ENCODE measurements around the gene VWA1.
"Not testable (repeated sequence)": the region's sequence is repeated elsewhere in the genome, so short reads cannot be mapped to it uniquely, and the experiment has no call there.

VWA1 gene

DNA sequence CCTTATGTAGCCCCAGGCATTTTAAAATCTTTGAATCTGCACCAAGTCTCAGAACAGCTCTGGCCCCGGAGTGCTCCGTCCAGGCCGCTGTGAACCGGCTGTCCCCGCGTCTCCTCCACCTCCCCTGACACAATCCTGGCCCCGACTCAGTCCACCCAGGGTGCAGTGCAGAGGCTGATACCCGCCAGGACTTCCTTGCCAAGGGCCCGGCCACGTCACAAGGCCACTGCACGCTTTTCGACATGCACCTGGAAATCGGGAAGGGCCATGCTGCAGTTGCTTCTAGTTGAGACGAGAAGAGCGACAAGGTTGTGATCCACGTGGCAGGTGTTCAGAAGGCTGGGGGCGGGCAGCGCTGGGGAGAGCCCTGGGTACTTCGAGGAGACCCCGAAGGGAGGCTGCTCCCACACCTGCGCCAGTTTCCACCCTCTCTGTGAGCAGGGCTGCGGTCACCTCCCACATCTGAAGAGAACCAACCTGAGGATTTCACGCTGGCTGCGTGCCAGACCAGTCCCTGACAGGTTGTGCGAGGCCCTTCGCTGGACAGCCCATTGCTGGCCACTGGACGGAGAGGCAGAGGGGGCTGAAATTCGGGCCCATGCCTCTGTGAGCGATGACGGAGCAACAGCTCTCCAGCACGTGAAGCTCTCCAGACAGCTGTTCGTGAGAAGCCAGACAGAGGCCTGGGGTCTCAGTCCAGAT, 6.7 kb downstream of the VWA1 start:
- no peaks in the 10 kb centered on the region for H3K9me3 ChIP-seq
- no peaks in the 10 kb centered on the region for H3K36me3 ChIP-seq
- no peaks in the 10 kb centered on the region for H3K4me1 ChIP-seq (ENCODE audit: control insufficient read depth in 1 of 2, insufficient read depth in 1 of 2, low read depth in 1 of 2, low read length in 1 of 2)
- peaks cover 22% of the 10 kb centered on the region for H3K27me3 ChIP-seq
- no peak overlapping the region for H3K4me3 ChIP-seq (ENCODE audit: low read depth in 1 of 2, low read length in 1 of 2)
- TF ChIP-seq, protein P1, sequence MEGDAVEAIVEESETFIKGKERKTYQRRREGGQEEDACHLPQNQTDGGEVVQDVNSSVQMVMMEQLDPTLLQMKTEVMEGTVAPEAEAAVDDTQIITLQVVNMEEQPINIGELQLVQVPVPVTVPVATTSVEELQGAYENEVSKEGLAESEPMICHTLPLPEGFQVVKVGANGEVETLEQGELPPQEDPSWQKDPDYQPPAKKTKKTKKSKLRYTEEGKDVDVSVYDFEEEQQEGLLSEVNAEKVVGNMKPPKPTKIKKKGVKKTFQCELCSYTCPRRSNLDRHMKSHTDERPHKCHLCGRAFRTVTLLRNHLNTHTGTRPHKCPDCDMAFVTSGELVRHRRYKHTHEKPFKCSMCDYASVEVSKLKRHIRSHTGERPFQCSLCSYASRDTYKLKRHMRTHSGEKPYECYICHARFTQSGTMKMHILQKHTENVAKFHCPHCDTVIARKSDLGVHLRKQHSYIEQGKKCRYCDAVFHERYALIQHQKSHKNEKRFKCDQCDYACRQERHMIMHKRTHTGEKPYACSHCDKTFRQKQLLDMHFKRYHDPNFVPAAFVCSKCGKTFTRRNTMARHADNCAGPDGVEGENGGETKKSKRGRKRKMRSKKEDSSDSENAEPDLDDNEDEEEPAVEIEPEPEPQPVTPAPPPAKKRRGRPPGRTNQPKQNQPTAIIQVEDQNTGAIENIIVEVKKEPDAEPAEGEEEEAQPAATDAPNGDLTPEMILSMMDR (IDR thresholded peaks at IDR 0.05) = no peak
- no peak overlapping the region for H3K27ac ChIP-seq

DNA sequence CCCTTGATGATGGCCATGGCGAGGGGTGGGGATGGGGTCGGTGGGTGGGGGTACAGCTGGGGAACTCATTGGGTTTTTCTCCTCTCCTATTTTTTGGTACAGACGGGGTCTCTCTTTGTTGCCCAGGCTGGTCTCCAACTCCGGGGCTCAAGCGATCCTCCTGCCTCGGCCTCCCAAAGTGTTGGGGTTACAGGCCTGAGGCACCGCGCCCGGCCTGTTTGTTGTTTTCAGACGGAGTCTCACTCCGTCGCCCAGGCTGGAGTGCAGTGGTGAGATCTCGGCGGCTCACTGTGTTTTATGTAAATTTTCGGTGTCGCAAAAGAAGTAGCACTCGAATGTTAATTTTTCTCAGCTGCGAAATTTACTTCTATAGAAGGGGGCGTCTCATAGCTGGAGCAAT, 11.1 kb downstream of the VWA1 start:
- H3K36me3 ChIP-seq; H3K9me3 ChIP-seq; H3K27me3 ChIP-seq; H3K4me3 ChIP-seq (ENCODE audit: low read depth in 1 of 2, low read length in 1 of 2); H3K4me1 ChIP-seq (ENCODE audit: control insufficient read depth in 1 of 2, insufficient read depth in 1 of 2, low read depth in 1 of 2, low read length in 1 of 2); H3K27ac ChIP-seq: not testable (repeated sequence)

DNA sequence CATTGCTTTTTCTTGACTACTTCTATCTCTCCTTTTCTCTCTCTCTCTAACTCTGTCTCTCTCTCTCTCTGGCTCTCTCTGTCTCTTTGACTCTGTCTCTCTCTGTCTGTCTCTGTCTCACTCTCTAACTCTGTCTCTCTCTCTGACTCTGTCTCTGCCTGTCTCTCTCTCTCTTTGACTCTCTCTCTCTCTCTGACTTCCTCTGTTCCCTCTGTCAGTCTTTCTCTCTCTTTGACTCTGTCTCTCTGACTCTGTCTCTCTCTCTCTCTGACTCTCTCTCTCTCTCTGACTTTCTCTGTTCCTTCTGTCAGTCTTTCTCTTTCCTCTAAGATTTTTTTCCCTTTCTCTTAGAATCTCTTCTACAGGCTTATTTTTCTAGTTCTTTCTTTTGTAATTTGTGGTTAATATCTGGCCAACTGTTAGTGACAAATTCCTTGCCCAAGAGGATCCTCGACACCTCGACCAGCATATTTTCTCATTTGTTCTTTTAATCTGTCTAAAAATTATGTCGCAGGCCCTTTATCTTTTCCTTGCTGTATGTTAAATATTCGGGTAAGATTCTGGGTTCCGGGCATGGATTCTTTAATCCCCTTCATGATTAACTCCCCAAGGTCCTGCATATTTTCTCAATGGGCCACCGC, 13.7 kb downstream of the VWA1 start, which contains the start of gene ATAD3C:
Gene ATAD3C, plus strand, starts transcription at position 591 of the 641 bp plus-strand sequence. CDS start 995 bp downstream, outside the sequence.
- TF ChIP-seq, protein P1 (IDR thresholded peaks at IDR 0.05) = no peak
- no peaks in the 10 kb centered on the region for H3K36me3 ChIP-seq
- no peaks in the 10 kb centered on the region for H3K27me3 ChIP-seq
- H3K4me1 ChIP-seq (ENCODE audit: control insufficient read depth in 1 of 2, insufficient read depth in 1 of 2, low read depth in 1 of 2, low read length in 1 of 2) = no peaks in the 10 kb centered on the region
- no peak within 1 kb of the TSS for H3K27ac ChIP-seq
- no peak within 1 kb of the TSS for H3K4me3 ChIP-seq (ENCODE audit: low read depth in 1 of 2, low read length in 1 of 2)
- H3K9me3 ChIP-seq = no peaks in the 10 kb centered on the region

DNA sequence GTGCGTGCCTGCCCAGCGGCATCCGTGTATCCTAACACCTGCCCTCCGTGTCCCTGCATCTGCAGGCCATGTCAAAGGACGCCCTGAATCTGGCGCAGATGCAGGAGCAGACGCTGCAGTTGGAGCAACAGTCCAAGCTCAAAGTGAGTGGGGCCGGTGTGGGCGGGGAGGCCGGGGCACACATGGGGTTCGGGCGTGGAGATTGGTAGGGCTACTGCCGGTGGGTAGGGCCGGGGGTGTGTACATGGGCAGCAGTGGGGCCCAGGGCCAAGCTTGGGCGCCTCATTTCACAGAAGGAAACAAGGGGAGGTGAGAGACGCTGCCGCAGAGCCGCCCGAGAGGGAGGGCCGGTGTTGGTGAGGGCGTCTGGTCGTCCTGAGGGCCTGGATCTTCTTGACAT, 15.1 kb downstream of the VWA1 start:
- not testable (repeated sequence) for H3K27me3 ChIP-seq; H3K9me3 ChIP-seq; H3K4me1 ChIP-seq (ENCODE audit: control insufficient read depth in 1 of 2, insufficient read depth in 1 of 2, low read depth in 1 of 2, low read length in 1 of 2); H3K4me3 ChIP-seq (ENCODE audit: low read depth in 1 of 2, low read length in 1 of 2); H3K36me3 ChIP-seq; H3K27ac ChIP-seq

DNA sequence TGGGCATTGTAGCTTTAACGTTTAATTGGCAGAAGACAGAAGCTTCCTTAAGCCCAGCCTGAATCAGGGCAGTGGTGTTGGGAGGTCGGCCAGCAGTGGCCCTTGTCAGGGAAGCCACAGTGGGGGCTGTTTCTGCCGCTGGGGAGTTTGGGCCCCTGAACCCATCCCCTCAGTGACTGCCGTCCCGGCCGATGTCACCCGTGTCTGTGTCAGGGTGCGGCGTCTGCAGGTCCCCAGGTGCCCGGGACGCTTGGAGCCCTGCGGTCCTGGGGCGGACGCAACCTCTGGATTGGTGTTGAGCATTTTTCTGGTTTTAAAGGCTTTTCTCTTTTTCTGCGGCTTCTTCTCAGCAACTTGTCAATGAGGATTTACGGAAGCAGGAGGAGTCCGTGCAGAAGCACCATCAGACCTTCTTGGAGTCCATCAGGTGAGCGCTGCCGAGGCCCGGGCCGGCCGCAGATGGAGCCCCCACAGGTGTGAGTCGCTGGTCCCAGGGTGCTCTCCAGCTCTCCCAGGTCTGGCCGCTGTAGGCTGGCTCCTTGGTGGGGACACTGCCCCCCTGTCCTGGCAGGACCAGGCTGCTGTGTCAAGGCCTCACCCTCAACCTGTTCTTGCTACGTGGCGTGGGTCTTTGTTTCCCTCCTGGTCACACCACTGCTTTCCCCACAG, 16.3 kb downstream of the VWA1 start:
- H3K27me3 ChIP-seq = no peaks in the 10 kb centered on the region
- no peak overlapping the region for H3K4me3 ChIP-seq (ENCODE audit: low read depth in 1 of 2, low read length in 1 of 2)
- H3K9me3 ChIP-seq = no peaks in the 10 kb centered on the region
- no peaks in the 10 kb centered on the region for H3K36me3 ChIP-seq
- H3K27ac ChIP-seq = no peak overlapping the region
- no peaks in the 10 kb centered on the region for H3K4me1 ChIP-seq (ENCODE audit: control insufficient read depth in 1 of 2, insufficient read depth in 1 of 2, low read depth in 1 of 2, low read length in 1 of 2)
- TF ChIP-seq, protein P1 (IDR thresholded peaks at IDR 0.05) = no peak

DNA sequence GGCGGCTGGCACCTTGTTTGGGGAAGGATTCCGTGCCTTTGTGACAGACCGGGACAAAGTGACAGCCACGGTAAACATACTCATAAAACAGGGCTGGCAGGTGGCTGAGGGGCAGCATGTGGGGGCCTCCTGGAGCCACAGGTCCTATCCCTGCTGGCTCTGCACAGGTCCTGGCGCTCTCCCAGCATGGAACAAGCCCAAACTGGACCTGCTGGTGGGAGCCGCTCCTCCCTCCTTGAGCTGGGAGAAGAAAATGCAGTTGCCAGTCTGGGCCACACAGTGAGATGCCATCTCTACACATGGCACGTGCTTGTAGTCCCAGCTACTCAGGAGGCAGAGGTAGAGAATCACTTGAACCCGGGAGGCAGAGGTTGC, 16.9 kb downstream of the VWA1 start:
- H3K27me3 ChIP-seq; H3K36me3 ChIP-seq; H3K9me3 ChIP-seq; H3K4me3 ChIP-seq (ENCODE audit: low read depth in 1 of 2, low read length in 1 of 2); H3K27ac ChIP-seq; H3K4me1 ChIP-seq (ENCODE audit: control insufficient read depth in 1 of 2, insufficient read depth in 1 of 2, low read depth in 1 of 2, low read length in 1 of 2): not testable (repeated sequence)

DNA sequence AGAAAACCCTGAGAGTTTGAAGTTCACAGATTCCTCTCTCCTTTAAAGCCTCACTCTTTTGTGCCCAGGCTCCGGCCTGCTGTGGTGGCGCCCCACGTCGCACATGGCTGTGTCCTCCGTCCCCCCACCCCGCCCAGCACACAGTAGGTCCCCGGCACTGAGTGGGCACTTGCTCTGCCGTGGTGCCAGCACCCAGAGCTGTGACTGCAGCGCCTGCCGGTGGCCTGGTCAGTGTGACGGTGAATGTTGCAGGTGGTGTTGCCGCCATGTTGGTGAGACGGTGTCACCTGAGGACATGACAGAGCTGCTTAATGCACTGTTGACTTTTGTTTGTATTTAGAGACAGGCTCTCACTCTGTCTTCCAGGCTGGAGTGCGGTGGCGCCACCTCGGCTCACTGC, 17.4 kb downstream of the VWA1 start:
- Histone ChIP-seq H3K4me1 (ENCODE audit: control insufficient read depth in 1 of 2, insufficient read depth in 1 of 2, low read depth in 1 of 2, low read length in 1 of 2) (no peaks in the 10 kb centered on the region), H3K4me3 (ENCODE audit: low read depth in 1 of 2, low read length in 1 of 2) (no peak overlapping the region), H3K36me3 (no peaks in the 10 kb centered on the region), H3K9me3 (no peaks in the 10 kb centered on the region), H3K27me3 (no peaks in the 10 kb centered on the region), H3K27ac (no peak overlapping the region)
- TF ChIP-seq, protein P1 (IDR thresholded peaks at IDR 0.05) = no peak

DNA sequence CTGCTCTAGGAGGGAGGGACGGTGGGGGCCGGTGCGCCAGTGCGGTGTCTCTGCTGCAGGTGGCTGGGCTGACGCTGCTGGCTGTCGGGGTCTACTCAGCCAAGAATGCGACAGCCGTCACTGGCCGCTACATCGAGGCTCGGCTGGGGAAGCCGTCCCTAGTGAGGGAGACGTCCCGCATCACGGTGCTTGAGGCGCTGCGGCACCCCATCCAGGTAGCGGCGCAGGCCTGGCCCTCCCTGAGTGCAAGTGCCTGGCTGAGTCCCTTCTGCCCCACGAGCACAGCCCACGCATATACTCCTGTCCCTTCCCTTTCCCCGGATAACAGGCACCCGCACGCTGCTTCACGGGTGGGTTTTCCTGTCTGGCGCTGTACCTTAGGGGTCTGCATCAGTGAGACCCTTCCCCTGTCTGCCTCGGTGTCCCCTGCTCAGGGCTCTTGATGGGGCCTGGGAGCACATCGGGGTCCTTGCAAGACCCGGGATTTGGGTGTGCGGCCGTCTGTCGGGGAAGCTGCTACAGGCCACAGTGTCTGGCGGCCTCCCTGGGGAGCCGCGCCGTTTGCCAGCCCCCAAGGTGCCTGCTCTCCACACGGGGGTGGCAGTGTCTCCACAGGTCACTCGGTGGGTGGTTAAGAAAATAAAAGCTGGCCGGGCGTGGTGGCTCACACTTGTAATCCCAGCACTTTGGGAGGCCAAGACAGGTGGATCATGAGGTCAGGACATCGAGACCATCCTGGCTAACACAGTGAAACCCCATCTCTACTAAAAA, 19.0 kb downstream of the VWA1 start:
- H3K36me3 ChIP-seq; H3K27ac ChIP-seq; H3K27me3 ChIP-seq; H3K4me3 ChIP-seq (ENCODE audit: low read depth in 1 of 2, low read length in 1 of 2); H3K4me1 ChIP-seq (ENCODE audit: control insufficient read depth in 1 of 2, insufficient read depth in 1 of 2, low read depth in 1 of 2, low read length in 1 of 2); H3K9me3 ChIP-seq: not testable (repeated sequence)
